H1 (cell line): ENCODE data around the gene GUCY1A2. TPM values are rescaled to one million over a fixed set of nuclear protein-coding genes. Genes with fewer than 3 reads are reported as not detected.

Experiments used
- CTCF ChIA-PET: fragments of 300-600 bp; sonication (Branson Sonifier 250); formaldehyde crosslinking; loops from one replicate; lab custom pipeline; 2021; ENCODE audit not compliant: partially characterized antibody; lab: Charles Lee
- POLR2A ChIA-PET: fragments of 300-600 bp; sonication (Branson Sonifier 250); formaldehyde crosslinking; loops from one replicate; lab custom pipeline; 2021; ENCODE audit warnings: inconsistent platforms; ENCODE audit not compliant: partially characterized antibody; lab: Charles Lee
- DNase-seq, 2 experiments: peaks; one replicate each; pipeline versions ENCODE4 v3.0.0 to v3.0.0-alpha.2; 2010 to 2022; ENCODE audit warnings: low spot score in 2 of 2, low read depth in 1 of 2, mixed read lengths in 1 of 2
- FAIRE-seq: peaks from 2 replicates; lab custom pipeline; 2011; peaks lifted over from hg19 to GRCh38; lab: Jason Lieb, UNC
- H2AFZ ChIP-seq: 2 replicates; pipeline ENCODE4 v1.8.1; 2012; ENCODE audit warnings: low read length, inconsistent platforms
- H2AK5ac ChIP-seq: 2 replicates; pipeline ENCODE4 v1.6.1; 2013; ENCODE audit warnings: low read depth, low read length
- H2BK120ac ChIP-seq: replicated peaks from 2 replicates; pipeline ENCODE3; 2013; ENCODE audit warnings: low read depth, low read length, inconsistent platforms
- H2BK12ac ChIP-seq: 2 replicates; pipeline ENCODE4 v1.6.1; 2013; ENCODE audit warnings: low read depth, low read length
- H2BK15ac ChIP-seq: 2 replicates; pipeline ENCODE4 v1.6.1; 2013; ENCODE audit warnings: low read length
- H2BK20ac ChIP-seq: 2 replicates; pipeline ENCODE4 v1.6.1; 2013; ENCODE audit warnings: low read length
- H2BK5ac ChIP-seq: 2 replicates; pipeline ENCODE4 v1.6.1; 2013; ENCODE audit warnings: low read depth, low read length
- H3K14ac ChIP-seq: 2 replicates; pipeline ENCODE4 v1.6.1; 2013; ENCODE audit warnings: inconsistent platforms; ENCODE audit not compliant: insufficient read length
- H3K18ac ChIP-seq: 2 replicates; pipeline ENCODE4 v1.6.1; 2013; ENCODE audit warnings: low read length; ENCODE audit errors: extremely low read depth
- H3K23ac ChIP-seq: 2 replicates; pipeline ENCODE4 v1.6.1; 2013; ENCODE audit warnings: inconsistent platforms; ENCODE audit not compliant: insufficient read length
- H3K23me2 ChIP-seq: 2 replicates; pipeline ENCODE4 v1.6.1; 2013; ENCODE audit warnings: low read depth, low read length
- H3K27ac ChIP-seq: 2 replicates; pipeline ENCODE4 v1.6.1; 2011; ENCODE audit warnings: low read depth, low read length, inconsistent platforms
- H3K27me3 ChIP-seq, 4 experiments: replicated peaks in 1 of 4; 1 replicate in 1 of 4; 2 replicates in 3 of 4; pipeline versions ENCODE4 v1.6.1 to v1.8.1; 2011 to 2013; ENCODE audit warnings: low read length in 3 of 4, mild to moderate bottlenecking in 3 of 4, inconsistent platforms in 2 of 4, mixed read lengths in 2 of 4, moderate library complexity in 1 of 4; ENCODE audit not compliant: control insufficient read depth in 3 of 4, insufficient read depth in 3 of 4; ENCODE audit errors: extremely low read depth in 1 of 4
- H3K36me3 ChIP-seq, 4 experiments: 2 replicates each; pipeline versions ENCODE4 v1.6.1 to v1.8.1; 2011 to 2013; ENCODE audit warnings: mild to moderate bottlenecking in 4 of 4, low read length in 3 of 4, moderate library complexity in 2 of 4, control low read depth in 1 of 4, inconsistent platforms in 1 of 4; ENCODE audit not compliant: insufficient read depth in 4 of 4, control insufficient read depth in 2 of 4
- H3K4ac ChIP-seq: replicated peaks from 2 replicates; pipeline ENCODE3; 2013; ENCODE audit warnings: low read length, low read depth, mixed read lengths, inconsistent platforms; ENCODE audit not compliant: insufficient read length
- H3K4me1 ChIP-seq, 4 experiments: replicated peaks in 1 of 4; 1 replicate in 1 of 4; 2 replicates in 3 of 4; pipeline versions ENCODE4 v1.6.1 to v1.8.1; 2011 to 2013; ENCODE audit warnings: low read length in 3 of 4, inconsistent platforms in 2 of 4, mixed read lengths in 1 of 4; ENCODE audit not compliant: insufficient read depth in 4 of 4, control insufficient read depth in 3 of 4
- H3K4me2 ChIP-seq, 2 experiments: 2 replicates each; pipeline versions ENCODE4 v1.6.1 to v1.8.1; 2011 to 2013; ENCODE audit warnings: low read depth in 2 of 2, low read length in 2 of 2, control low read depth in 1 of 2, inconsistent platforms in 1 of 2, mild to moderate bottlenecking in 1 of 2; ENCODE audit not compliant: insufficient read depth in 1 of 2
- H3K4me3 ChIP-seq, 4 experiments: fragments of 200-600, 300-600 bp in 1 of 4; sonication (generic), shearing (Covaris generic), sonication (Bioruptor Twin) in 1 of 4; 2 replicates each; pipeline versions ENCODE4 v1.5.1 to v1.8.1; 2011 to 2016; ENCODE audit warnings: low read length in 4 of 4, low read depth in 3 of 4, control low read depth in 2 of 4, inconsistent platforms in 2 of 4, mild to moderate bottlenecking in 2 of 4, mixed read lengths in 1 of 4, moderate library complexity in 1 of 4; ENCODE audit not compliant: insufficient read depth in 2 of 4; ENCODE audit errors: extremely low read depth in 1 of 4
- H3K56ac ChIP-seq: replicated peaks from 2 replicates; pipeline ENCODE3; 2013; ENCODE audit warnings: low read depth, mild to moderate bottlenecking, mixed read lengths, low read length, inconsistent platforms; ENCODE audit not compliant: insufficient read length
- H3K79me1 ChIP-seq: 2 replicates; pipeline ENCODE4 v1.6.1; 2013; ENCODE audit warnings: low read depth, low read length, control low read depth
- H3K79me2 ChIP-seq, 2 experiments: 2 replicates each; pipeline versions ENCODE4 v1.6.1 to v1.8.1; 2012 to 2013; ENCODE audit warnings: low read length in 2 of 2, mild to moderate bottlenecking in 2 of 2, inconsistent platforms in 1 of 2; ENCODE audit not compliant: insufficient read depth in 2 of 2, control insufficient read depth in 1 of 2
- H3K9ac ChIP-seq, 4 experiments: replicated peaks in 1 of 4; 1 replicate in 1 of 4; 2 replicates in 3 of 4; pipeline versions ENCODE4 v1.6.1 to v1.8.1; 2011 to 2013; ENCODE audit warnings: low read depth in 3 of 4, low read length in 3 of 4, control low read depth in 2 of 4, mild to moderate bottlenecking in 2 of 4, moderate library complexity in 2 of 4, inconsistent platforms in 1 of 4; ENCODE audit errors: extremely low read depth in 1 of 4
- H3K9me3 ChIP-seq, 2 experiments: 2 replicates each; pipeline versions ENCODE4 v1.6.1 to v1.8.1; 2012 to 2013; ENCODE audit warnings: mild to moderate bottlenecking in 2 of 2, moderate library complexity in 2 of 2, control low read depth in 1 of 2, inconsistent platforms in 1 of 2, low read depth in 1 of 2, low read length in 1 of 2, mixed read lengths in 1 of 2; ENCODE audit not compliant: insufficient read depth in 2 of 2
- H4K20me1 ChIP-seq, 2 experiments: replicated peaks in 1 of 2; 2 replicates each; pipeline versions ENCODE3 to v1.8.1; 2011 to 2013; ENCODE audit warnings: inconsistent platforms in 2 of 2, low read length in 2 of 2, mild to moderate bottlenecking in 1 of 2; ENCODE audit not compliant: insufficient read depth in 2 of 2, control insufficient read depth in 1 of 2
- H4K5ac ChIP-seq: 2 replicates; pipeline ENCODE4 v1.6.1; 2013; ENCODE audit warnings: low read length, low read depth, mixed read lengths, inconsistent platforms; ENCODE audit not compliant: insufficient read length
- H4K8ac ChIP-seq: 2 replicates; pipeline ENCODE4 v1.8.0; 2013; ENCODE audit warnings: mild to moderate bottlenecking, moderate library complexity, low read length, inconsistent platforms; ENCODE audit not compliant: insufficient read depth; ENCODE audit errors: extremely low read depth
- H4K91ac ChIP-seq: replicated peaks from 2 replicates; pipeline ENCODE3; 2013; ENCODE audit warnings: low read length, mixed read lengths, inconsistent platforms; ENCODE audit not compliant: insufficient read length
- ASH2L ChIP-seq: fragments of 200-600, 300-600 bp; sonication (generic); IDR thresholded peaks from one replicate; pipeline ENCODE4 v1.7.1; 2017; ENCODE audit warnings: low read length
- BRCA1 ChIP-seq: IDR thresholded peaks from 2 replicates; pipeline ENCODE4 v1.6.1; 2012; ENCODE audit warnings: low read depth, low read length, improper control_type of control experiment
- CHD2 ChIP-seq: IDR thresholded peaks from 2 replicates; pipeline ENCODE4 v1.6.1; 2012; ENCODE audit warnings: low read length, improper control_type of control experiment
- CREB1 ChIP-seq: IDR thresholded peaks from 2 replicates; pipeline ENCODE4 v1.6.1; 2012; ENCODE audit warnings: inconsistent platforms
- FOSL1 ChIP-seq: IDR thresholded peaks from 2 replicates; pipeline ENCODE4 v1.6.1; 2011; ENCODE audit warnings: mild to moderate bottlenecking, low read depth, low read length, moderate library complexity; ENCODE audit not compliant: insufficient read depth
- GABPA ChIP-seq: IDR thresholded peaks from 2 replicates; pipeline ENCODE4 v1.6.1; 2011; ENCODE audit warnings: mild to moderate bottlenecking, low read length, moderate library complexity, borderline replicate concordance; ENCODE audit not compliant: insufficient read depth
- JUN ChIP-seq: IDR thresholded peaks from 2 replicates; pipeline ENCODE4 v1.6.1; 2011; ENCODE audit warnings: low read depth, mild to moderate bottlenecking, improper control_type of control experiment, low read length
- KDM5A ChIP-seq: fragments of 200-600 bp; IDR thresholded peaks from 2 replicates; pipeline ENCODE4 v1.7.1; 2012; ENCODE audit warnings: mild to moderate bottlenecking, low read length, inconsistent platforms, mixed read lengths
- PHF8 ChIP-seq: fragments of 200-600 bp; sonication (generic); conservative IDR thresholded peaks from 2 replicates; pipeline ENCODE4 v1.7.1; 2012; ENCODE audit warnings: low read depth, mild to moderate bottlenecking, inconsistent platforms, low read length, moderate library complexity
- SIN3A ChIP-seq, 2 experiments: IDR thresholded peaks in 1 of 2; conservative IDR thresholded peaks in 1 of 2; 2 replicates each; pipeline ENCODE4 v1.6.1; 2011 to 2012; ENCODE audit warnings: low read length in 2 of 2, improper control_type of control experiment in 1 of 2, low read depth in 1 of 2, mild to moderate bottlenecking in 1 of 2
- SP1 ChIP-seq: IDR thresholded peaks from 2 replicates; pipeline ENCODE4 v1.6.1; 2011; ENCODE audit warnings: low read depth, low read length
- SUZ12 ChIP-seq: fragments of 200-600 bp; sonication (generic); IDR thresholded peaks from 2 replicates; pipeline ENCODE4 v1.6.1; 2012; ENCODE audit warnings: mild to moderate bottlenecking, inconsistent platforms, low read length, moderate library complexity, mixed read lengths
- TCF12 ChIP-seq: IDR thresholded peaks from 2 replicates; pipeline ENCODE4 v1.6.1; 2011; ENCODE audit warnings: low read depth, mild to moderate bottlenecking, low read length
- WGBS, 2 experiments: shearing (Covaris generic) in 1 of 2; methylation state at CpG; one replicate each; pipeline versions ENCODE4 v1.1.6 to v1.1.7; 2013 to 2015; ENCODE audit warnings: low lambda C conversion rate in 2 of 2, mixed read lengths in 2 of 2, inconsistent platforms in 1 of 2, low coverage in 1 of 2, missing lambda C conversion rate in 1 of 2; ENCODE audit not compliant: insufficient replicate concordance in 2 of 2, insufficient coverage in 1 of 2, insufficient read length in 1 of 2; ENCODE audit errors: extremely low coverage in 1 of 2, missing lambda C conversion rate in 1 of 2; 5-methylcytosine and 5-hydroxymethylcytosine counted together
- polyA plus RNA-seq, 7 experiments: library from polyadenylated mRNA; depleted of rRNA in 3 of 7; stranded (reverse) in 5 of 7; unstranded in 2 of 7; fragments of >200 nt in 5 of 7; fragments of 200-250 nt in 2 of 7; gene quantifications; 1 replicate in 5 of 7; 2 replicates in 1 of 7; 4 replicates in 1 of 7; pipeline versions ENCODE4 v1.2.1 to v1.2.3, GENCODE V29; 2011 to 2013; ENCODE audit warnings: missing spikeins in 2 of 7, mixed read lengths in 2 of 7
- total RNA-seq: library from RNA; stranded (reverse); fragmentation: NEBNext Ultra II Directional; extraction: Animal tissue kit (Norgen Biotek cat#: 25700); gene quantifications from 2 replicates; pipeline ENCODE4 v1.2.1, GENCODE V29; 2021
- TF ChIP-seq, protein P1 (sequence below): IDR thresholded peaks from 2 replicates; pipeline ENCODE4 v1.6.1; 2011; ENCODE audit warnings: low read depth, mild to moderate bottlenecking, low read length; ENCODE audit not compliant: insufficient read depth
- TF ChIP-seq, protein P2 (sequence below): IDR thresholded peaks from 2 replicates; pipeline ENCODE4 v1.6.1; 2012; ENCODE audit warnings: inconsistent platforms

GUCY1A2 gene
- total and polyA plus RNA-seq, 2 of the 8 experiments (the other 6 are each of a cell fraction or from before 2014, with no cell fraction given) = 0.11 to 1.9 TPM

DNA sequence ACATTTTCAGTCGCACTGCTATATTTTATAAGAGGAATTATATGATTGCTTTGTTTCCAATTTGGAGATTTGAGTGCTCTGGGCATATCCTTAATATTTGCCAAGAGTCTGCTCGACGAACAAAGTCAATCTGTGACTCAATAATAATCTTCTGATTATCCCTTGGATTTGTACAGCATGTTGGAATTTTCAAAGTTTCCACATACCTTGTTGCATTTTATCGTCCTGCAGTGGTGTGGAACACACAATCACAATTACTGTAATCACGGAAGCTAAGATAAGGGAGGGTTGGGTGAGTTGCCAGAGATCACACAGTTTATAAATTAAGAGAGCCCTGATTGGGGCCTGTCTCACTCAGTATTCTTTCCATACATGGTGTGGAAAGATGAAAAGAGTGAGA is 189.3 kb downstream of the GUCY1A2 start:
- Histone ChIP-seq H2BK15ac (no peak overlapping the region), H2BK20ac (no peak overlapping the region), H4K91ac (no peak overlapping the region), H2BK5ac (no peak overlapping the region), H3K27me3 (no peaks in the 10 kb centered on the region), H4K20me1 (no peaks in the 10 kb centered on the region), H3K56ac (no peak overlapping the region), H3K4me2 (no peak overlapping the region), H3K9me3 (no peaks in the 10 kb centered on the region), H3K23ac (no peak overlapping the region), H3K79me1 (no peaks in the 10 kb centered on the region), H4K8ac (no peak overlapping the region), H2BK12ac (no peak overlapping the region), H3K4me3 (no peak overlapping the region), H2BK120ac (no peak overlapping the region), H3K18ac (no peak overlapping the region), H3K4ac (no peak overlapping the region), H3K14ac (no peak overlapping the region), H3K27ac (no peak overlapping the region), H3K4me1 (no peaks in the 10 kb centered on the region), H3K36me3 (no peaks in the 10 kb centered on the region), H3K79me2 (no peaks in the 10 kb centered on the region), H4K5ac (no peak overlapping the region), H3K23me2 (no peaks in the 10 kb centered on the region), H3K9ac (no peak overlapping the region), H2AFZ (no peak overlapping the region), H2AK5ac (no peak overlapping the region)
- 94% methylated on average over 5 of the region's 5 CpGs; no CpG with 5 or more reads in 1 of the 2 experiments for WGBS, 2 experiments
- no peak for DNase-seq
- CTCF ChIA-PET = interaction anchor here (1.0 kb wide), 1 partner anchor 240 kb away, joined by 3 read pairs; no protein-coding TSS in a partner anchor
- no peak for FAIRE-seq
- POLR2A ChIA-PET = no interaction called here
- TF ChIP-seq SP1 (no peak), JUN (no peak), FOSL1 (no peak), CHD2 (no peak), CREB1 (no peak), BRCA1 (no peak), SIN3A (conservative IDR thresholded peaks at IDR 0.05 in 1 of 2, IDR thresholded peaks at IDR 0.05 in 1 of 2; ENCODE audit: low read depth in 1 of 2, low read length in 2 of 2) (no peak), PHF8 (no peak), ASH2L (no peak), SUZ12 (no peak), TCF12 (no peak), KDM5A (no peak), GABPA (no peak)
- TF ChIP-seq, protein P1, sequence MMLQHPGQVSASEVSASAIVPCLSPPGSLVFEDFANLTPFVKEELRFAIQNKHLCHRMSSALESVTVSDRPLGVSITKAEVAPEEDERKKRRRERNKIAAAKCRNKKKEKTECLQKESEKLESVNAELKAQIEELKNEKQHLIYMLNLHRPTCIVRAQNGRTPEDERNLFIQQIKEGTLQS = no peak
- TF ChIP-seq, protein P2, sequence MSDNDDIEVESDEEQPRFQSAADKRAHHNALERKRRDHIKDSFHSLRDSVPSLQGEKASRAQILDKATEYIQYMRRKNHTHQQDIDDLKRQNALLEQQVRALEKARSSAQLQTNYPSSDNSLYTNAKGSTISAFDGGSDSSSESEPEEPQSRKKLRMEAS = no peak
